ENCODE data around the gene PLXNA4. TPM values are rescaled to one million over a fixed set of nuclear protein-coding genes. Genes with fewer than 3 reads are reported as not detected.
A peak's percentile ranks its signal among the peaks of the same experiment; 100 is the strongest.

The PLXNA4 gene
- total RNA-seq, 1 donor from 2014 or later, result 34.9 TPM

- DNase-seq (ENCODE audit: low spot score), result no peak
Measured at GRCh38 chr7:132532281-132532680, 44.0 kb downstream of the PLXNA4 start.

- no peak for DNase-seq (ENCODE audit: low spot score)
Measured at GRCh38 chr7:132531562-132531961, 44.7 kb downstream of the PLXNA4 start.

- no peak for DNase-seq (ENCODE audit: low spot score)
Measured at GRCh38 chr7:132528695-132529094, 47.6 kb downstream of the PLXNA4 start.

GRCh38 chr7:132527467-132528410 is 48.5 kb downstream of the PLXNA4 start:
- DNase-seq (ENCODE audit: low spot score), result no peak

- no peak for DNase-seq (ENCODE audit: low spot score)
Measured at GRCh38 chr7:132526111-132526740, 50.0 kb downstream of the PLXNA4 start.

GRCh38 chr7:132521423-132521822 is 54.8 kb downstream of the PLXNA4 start:
- no peak for DNase-seq (ENCODE audit: low spot score)

GRCh38 chr7:132520591-132521280 is 55.5 kb downstream of the PLXNA4 start:
- DNase-seq (ENCODE audit: low spot score), result no peak

- no peak for DNase-seq (ENCODE audit: low spot score)
Measured at GRCh38 chr7:132519936-132520335, 56.3 kb downstream of the PLXNA4 start.

GRCh38 chr7:132518839-132519173 is 57.5 kb downstream of the PLXNA4 start:
- no peak for DNase-seq (ENCODE audit: low spot score)

GRCh38 chr7:132518102-132518838 is 58.0 kb downstream of the PLXNA4 start:
- no peak for DNase-seq (ENCODE audit: low spot score)

- DNase-seq (ENCODE audit: low spot score), result peak; percentile 35
Measured at GRCh38 chr7:132516042-132516840, 60.0 kb downstream of the PLXNA4 start.

GRCh38 chr7:132515181-132515580 is 61.1 kb downstream of the PLXNA4 start:
- no peak for DNase-seq (ENCODE audit: low spot score)

GRCh38 chr7:132514430-132514829 is 61.8 kb downstream of the PLXNA4 start:
- DNase-seq (ENCODE audit: low spot score), result no peak

- no peak for DNase-seq (ENCODE audit: low spot score)
Measured at GRCh38 chr7:132511921-132512320, 64.3 kb downstream of the PLXNA4 start.

GRCh38 chr7:132511387-132511786 is 64.9 kb downstream of the PLXNA4 start:
- no peak for DNase-seq (ENCODE audit: low spot score)

GRCh38 chr7:132509643-132510042 is 66.6 kb downstream of the PLXNA4 start:
- peak; percentile 23 for DNase-seq (ENCODE audit: low spot score)

- DNase-seq (ENCODE audit: low spot score), result no peak
Measured at GRCh38 chr7:132508724-132509353, 67.4 kb downstream of the PLXNA4 start.

GRCh38 chr7:132504852-132505251 is 71.4 kb downstream of the PLXNA4 start:
- peak; percentile 23 for DNase-seq (ENCODE audit: low spot score)

GRCh38 chr7:132504071-132504470 is 72.2 kb downstream of the PLXNA4 start:
- DNase-seq (ENCODE audit: low spot score), result no peak

GRCh38 chr7:132503415-132503814 is 72.9 kb downstream of the PLXNA4 start:
- DNase-seq (ENCODE audit: low spot score), result no peak
